ENCODE results near the gene BCR.

Gene BCR

DNA sequence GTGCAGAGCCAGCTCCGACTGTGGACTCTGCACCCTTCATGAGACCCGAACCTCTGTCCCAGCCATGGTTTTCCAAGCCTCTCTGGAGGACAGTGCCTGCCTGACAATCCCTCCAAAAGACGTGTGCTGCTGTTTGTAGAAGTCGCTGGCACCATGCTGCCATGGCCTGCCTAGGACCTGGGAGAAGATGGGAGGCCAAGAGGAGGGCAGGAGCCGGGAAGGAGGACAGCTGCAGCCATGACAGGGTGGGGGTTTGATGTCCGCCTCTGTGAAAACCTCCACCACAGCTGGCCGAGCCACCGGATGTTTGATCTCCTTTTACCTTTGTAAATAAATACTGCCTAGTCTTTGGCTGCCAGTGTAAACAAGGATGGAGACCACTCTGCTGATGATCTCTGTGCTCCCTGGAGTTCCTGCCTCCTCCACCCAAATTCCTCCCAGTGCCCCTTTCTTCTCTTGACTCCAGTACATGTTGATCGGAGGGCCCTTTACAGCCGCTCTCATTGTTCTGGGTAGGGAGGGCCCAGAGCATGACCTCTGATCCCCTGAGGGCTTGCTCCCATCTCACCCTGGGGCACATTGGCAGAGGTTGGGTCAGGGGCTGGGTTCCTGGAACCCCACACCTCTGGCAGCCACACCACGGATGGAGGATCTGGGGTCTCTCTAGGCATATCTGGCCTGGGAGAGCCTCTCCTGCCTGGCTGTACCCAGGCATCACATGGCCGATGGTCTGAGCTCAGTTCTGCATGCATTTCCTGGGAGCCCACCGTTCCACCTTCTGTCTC, 66.9 kb downstream of the BCR start:
- no peak for FAIRE-seq

DNA sequence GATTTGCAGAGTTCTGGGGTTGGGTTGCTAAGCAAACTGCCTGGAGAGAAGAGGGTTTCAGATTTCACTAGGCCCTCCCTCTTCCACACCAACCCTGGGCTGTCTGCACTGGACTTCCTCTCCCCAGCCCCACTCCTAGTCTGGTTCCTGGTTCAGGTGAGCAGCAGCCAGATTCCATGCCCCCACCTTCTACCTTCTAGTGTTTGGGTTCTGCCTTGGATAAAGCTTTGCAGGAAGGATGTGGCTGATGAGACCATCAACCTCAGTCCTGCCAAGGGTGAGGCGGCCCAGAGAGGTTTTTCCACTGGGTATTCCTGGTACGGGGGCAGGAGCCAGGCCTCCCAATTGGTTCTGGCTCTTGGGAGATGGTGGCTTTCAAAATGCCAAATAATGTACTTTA, 68.3 kb downstream of the BCR start:
- no peak for FAIRE-seq

DNA sequence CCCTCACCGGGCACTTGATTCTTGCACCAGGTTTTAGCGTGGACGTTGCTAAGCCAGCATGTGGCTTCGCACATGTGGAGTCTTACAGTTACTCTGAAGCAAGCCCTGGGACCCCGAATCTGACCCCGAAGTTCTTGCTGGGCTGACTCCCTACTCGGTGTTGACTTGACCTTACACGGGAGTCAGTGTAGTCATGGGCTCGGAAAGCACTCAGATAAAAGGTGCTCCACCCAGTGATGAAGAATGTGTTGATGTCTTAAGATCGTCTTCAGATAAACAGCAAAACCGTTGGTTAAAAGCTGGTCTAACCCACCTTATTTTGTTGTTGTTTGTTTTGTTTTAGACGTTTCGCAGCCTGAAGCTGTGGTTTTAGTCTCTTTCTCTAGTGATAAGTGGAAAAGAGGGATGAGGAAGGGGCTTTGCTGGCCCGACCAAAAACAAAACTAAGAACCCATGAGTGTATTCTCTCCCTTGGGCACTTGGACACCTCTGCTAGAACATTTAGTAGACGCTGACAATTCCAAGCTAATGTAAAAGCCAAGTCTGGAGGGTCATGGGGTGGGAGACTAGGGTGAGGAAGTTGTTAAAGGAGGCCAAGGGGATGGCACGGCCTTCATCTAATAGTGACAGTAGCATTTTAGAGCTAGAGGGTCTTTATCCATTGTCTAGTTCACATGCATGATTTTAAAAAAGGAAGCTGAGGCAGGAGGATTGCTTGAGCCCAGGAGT, 69.9 kb downstream of the BCR start:
- no peak for FAIRE-seq

DNA sequence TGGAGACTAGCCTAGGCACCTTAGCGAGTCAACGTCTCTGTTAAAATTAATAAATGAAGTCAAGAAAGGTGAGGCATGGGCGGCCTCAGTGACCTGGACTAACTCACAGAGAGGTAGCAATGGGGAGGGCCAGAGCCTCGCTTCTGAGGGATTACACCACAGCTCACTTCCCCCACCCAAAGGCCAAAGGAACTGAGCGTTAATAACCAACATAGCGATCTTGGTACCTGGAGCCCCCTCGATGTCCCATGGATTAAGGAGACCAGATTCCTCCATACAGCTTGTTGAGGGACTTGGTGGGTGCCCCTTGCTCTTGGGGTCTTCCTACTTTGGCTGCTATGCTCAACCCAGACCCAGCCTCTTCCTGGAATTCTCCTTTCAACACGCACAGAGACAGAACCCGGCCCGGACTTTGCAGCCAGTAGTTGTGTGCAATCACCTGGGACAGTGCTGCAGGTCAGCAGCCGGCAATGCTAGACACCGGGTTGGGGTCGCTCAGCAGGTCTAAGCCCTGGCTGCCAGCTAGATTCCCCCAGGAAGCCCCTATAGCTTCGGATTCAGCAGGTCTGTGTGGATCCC, 70.6 kb downstream of the BCR start:
- FAIRE-seq, result no peak

DNA sequence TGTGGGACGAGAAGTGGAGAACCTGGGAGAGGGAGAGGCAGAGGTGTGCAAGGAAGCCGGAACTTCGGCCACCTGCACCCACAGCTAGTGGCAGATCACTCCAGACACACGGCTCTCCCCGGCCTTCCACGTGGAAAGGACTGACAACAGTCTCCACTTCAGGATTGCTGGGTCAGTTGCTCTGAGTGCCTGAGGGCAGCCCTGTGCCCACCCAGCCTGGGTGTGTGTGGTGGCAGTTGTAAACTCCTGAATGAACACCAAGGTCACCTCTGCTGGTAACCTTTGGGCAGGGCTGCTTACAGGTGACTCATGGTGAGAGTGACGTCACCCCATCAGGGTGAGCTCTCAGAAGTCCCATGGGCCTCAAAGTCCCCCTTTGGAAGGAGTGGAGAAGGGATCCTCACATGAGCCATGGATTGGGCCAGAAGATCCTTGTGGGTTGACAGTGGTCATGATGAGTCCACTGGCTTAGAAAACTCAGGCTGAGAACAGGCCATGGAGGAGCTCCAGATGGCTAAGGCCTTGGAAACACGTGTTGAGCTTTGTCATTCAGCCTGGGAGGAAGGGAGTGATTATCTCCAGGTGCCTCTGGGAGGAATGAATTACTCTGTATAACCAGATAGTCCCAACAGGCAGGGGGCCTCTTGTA, 71.3 kb downstream of the BCR start:
- FAIRE-seq, result no peak

DNA sequence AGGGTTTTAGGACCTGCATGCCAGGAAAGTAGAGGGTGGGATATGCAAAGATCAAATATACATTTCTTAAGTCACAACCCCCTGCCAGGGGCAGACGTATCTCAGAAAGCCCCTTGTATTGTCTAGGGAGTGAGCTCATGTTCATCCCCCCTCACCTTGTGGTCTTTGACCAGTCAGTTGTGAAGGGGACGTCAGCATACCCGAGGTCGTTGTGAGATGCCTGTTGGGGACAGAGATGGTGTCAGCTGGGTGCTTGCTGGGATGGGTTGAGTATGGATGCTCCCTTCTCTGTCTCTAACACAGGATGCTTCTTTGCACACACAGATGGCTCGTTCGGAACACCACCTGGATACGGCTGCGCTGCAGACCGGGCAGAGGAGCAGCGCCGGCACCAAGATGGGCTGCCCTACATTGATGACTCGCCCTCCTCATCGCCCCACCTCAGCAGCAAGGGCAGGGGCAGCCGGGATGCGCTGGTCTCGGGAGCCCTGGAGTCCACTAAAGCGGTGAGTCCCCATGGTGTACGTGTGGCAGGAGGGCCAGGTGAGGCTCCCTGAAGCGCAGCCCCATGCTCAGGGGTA, 73.3 kb downstream of the BCR start:
- FAIRE-seq, result no peak

DNA sequence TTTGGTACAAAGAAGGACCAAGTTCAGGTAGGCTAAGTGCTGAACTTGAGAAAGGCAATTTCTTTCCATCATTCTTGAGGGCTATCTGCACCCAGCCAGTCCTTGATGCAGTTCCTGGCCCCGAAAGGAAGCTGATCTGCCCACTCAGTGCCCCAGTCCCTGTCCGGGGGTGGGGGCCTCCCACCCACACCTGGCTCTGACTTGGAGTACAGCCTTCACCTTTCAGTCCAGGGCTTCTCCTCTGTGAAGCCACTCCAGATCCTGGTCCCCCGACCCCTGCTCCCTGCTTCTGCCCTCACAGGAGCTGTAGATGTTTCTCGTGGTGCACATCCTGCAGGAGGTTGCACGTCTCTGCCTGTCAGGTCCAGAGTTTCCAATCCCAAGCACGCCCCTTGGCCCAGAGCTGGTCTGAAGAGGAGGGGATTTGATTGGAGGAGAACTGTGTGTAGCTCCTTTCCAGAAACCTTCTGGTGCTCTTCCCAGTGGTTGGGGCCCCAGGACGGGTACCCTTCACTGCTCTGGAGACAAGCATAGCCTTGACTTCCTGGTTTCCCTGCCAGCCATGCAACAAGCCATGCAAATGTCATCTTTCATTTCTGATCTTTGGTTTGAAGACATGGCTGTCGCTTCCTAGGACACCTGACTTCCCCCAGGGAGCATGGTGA, 75.3 kb downstream of the BCR start:
- no peak for FAIRE-seq

DNA sequence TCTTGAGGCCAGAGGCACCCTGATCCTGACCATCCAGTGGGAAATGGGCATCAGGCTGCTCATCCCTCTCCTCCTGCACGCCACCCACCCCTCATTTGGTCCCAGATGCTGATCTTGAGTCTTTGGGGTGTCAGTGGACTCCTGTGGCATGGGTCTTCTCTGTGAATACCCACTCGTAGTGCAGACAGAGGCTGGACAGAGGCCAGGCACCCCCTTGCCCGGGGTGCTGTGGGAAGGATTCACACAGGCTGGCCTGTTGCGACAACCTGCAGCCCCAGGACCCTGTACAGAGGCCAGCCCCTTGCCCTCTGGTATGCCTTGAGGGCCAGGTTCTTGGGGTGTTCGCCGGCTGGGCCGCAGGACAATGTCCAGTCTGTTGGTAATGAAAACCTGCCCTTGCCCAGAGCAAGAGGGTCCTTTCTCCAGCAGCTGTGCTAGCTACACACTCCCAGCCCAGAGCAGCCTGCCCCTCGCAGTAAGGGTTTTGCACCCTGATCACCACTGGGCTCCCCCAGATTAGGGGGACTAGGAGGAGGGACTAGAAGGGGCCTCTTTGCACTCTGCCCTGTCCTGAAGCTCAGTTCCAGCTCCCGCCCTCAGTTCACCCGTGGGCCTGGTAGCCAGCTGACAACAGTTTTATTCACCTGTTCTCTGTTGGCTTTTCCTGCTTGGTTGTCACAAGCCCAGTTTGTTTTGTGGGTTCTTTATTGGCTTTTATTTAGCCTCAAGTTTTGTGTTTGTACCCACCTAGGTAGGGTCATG, 76.0 kb downstream of the BCR start:
- FAIRE-seq, result no peak

DNA sequence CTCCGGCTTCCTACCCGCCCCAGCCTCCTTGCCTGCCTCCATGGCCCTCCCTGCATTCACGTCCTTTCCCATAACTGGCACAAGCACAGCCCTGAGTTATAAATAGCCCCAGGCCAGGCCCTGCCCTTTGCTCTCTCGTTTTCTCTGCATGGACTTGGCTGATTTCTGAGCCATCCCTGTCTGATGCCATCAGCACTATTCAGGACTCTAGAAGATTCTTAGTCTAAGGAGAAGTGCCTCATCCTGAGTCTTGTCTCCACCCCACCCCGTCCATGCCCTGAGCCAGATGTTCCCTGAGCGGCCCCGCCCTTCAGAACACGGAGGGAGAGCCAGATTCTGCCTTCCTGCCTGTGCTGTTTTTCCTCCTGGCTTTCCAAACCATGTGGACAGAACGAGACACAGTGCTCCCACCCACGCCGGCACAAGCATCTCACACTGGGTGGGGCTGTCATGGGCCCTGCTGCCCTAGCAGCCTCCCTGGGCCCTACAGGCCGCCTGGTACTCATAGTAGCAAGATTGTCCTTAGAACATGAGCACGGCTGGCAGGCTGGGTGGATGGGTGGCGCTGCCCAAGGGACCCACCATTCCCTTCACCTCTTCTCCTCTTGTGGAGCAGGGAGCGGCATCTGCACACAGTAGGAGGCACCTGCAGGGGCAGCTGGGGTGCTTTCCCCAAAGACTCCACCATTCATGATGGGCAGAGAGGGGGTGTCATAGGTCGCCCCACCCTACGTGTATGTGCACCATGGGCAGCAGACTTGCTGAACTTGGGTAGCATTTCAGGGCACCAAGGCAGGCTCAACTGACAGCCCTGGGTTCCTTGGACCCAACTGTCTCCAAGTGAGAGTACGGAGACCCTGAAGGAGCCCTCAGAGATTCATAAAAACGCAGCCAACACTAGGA, 76.9 kb downstream of the BCR start:
- FAIRE-seq, result no peak

DNA sequence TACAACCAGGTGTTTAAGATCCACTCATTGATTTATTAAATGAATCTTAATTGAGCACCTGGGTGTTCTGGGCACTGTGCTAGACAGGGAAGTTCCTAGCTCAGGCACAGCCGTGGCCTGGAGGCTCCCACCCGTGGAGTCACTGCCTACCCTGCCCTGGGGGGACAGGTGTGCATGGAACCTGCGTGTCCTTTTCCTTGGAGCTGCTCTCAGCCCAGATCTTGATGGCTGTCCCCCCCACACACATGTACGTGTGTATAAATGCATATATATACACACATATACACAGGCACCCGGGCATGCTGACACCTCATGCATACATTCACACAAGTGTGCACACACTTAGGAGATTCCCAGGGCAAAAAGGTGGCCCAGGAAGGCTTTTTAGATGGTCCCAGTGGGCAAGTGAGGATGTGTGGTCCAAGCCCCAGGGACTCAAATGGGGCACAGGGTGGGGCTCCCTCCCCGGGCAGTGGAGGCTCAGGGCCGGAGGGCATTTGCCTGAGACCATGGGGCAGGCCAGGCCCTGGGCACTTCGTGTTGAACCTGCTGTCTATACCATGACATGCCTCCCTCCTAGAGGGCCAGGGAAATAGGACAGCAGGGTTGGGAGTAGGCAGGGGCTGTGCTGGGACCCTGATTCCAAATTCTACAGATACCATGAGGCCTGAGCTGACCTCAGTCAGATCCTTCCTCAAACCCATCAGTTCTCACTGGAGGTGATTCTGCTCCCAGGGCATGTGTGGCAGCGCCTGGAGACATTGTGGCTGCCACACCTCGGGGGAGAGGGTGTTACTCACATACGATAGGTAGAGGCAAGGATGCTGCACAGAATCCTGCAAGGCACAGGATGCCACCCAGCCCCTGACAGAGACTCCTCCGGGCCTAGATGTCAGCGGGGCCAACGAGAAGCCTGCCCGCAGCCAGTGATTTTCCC, 77.8 kb downstream of the BCR start:
- FAIRE-seq, result no peak

DNA sequence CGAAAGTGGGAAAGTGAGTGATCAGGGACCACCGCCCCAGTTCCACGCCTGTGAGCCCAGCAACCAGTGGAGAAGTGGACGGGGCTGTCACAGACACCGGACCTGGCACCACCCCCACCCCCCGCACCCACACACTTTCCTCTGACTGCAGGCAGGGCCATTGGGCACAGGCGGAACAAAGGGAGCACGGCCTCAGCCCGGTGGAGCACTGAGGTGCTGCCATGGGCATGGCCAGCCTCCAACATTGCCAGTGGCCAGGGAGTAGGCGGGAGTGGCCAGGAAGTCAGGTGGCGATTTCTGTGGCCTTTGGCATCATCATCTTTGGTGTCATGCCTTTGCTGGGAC, 78.5 kb downstream of the BCR start:
- FAIRE-seq, result no peak

DNA sequence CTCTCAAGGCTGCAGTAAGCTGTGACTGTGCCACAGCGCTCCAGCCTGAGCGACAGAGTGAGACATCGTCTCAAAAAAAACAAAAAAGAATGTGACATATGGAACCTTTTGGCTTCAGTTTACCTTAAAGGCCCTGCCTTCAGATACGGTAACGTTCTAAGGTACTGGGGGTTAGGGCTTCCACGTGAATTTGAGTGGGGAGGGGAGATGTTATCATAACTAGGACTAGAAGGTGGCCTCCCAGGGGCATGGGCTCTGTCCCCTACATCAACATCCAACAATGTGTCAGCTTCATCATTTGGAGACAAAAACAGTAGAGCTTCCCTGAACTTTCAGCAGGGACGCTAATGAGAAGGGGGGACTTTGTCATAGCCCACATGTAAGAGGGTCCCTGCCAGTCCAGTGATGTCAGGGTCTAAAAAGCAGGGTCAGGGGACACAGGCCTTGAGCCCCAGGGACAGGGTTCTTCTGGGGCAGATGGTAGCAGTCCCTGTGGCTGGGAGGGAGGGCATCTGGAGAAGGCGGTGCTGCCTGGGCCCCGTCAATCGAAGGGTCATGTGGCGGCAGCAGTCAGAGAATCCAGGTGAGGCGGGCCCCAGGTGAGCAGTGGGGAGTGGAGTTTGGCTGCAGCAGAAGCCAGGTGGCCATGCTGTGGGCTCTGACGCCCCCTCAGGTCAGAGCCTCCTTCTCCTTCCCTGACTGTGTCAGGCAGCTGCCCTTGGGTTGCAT, 79.8 kb downstream of the BCR start:
- FAIRE-seq, result no peak

DNA sequence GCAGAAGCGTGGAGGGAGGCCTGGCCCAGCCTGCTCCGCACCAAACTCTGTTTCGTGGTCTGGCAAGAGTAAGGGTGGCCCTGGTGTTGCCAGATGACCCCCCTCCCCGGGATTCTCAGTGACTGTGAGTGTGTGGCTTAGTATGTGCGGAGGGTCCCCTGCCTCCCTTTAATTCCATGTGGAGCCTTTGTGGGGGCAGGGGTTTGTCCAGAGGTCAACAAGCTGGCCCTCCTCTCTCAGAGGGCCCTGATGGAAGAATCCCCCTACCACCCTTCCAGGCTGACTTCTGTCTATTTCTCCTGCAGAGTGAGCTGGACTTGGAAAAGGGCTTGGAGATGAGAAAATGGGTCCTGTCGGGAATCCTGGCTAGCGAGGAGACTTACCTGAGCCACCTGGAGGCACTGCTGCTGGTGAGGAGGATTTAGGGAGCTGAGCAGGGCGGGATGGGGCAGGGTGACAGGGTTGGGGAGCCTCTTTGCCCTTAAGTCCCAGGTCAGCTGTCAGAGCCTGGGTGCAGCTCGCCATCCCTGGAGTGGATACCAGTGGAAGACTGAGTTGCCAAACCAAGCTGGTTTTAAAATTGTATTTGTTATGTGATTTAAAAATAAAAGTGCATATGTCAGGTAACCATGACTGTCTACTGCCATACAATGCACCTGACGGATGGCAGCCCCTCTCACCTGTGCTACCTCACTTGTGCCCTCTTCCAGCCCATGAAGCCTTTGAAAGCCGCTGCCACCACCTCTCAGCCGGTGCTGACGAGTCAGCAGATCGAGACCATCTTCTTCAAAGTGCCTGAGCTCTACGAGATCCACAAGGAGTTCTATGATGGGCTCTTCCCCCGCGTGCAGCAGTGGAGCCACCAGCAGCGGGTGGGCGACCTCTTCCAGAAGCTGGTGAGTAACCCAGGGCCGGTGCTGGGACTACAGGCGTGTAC, 80.6 kb downstream of the BCR start:
- FAIRE-seq, result no peak

DNA sequence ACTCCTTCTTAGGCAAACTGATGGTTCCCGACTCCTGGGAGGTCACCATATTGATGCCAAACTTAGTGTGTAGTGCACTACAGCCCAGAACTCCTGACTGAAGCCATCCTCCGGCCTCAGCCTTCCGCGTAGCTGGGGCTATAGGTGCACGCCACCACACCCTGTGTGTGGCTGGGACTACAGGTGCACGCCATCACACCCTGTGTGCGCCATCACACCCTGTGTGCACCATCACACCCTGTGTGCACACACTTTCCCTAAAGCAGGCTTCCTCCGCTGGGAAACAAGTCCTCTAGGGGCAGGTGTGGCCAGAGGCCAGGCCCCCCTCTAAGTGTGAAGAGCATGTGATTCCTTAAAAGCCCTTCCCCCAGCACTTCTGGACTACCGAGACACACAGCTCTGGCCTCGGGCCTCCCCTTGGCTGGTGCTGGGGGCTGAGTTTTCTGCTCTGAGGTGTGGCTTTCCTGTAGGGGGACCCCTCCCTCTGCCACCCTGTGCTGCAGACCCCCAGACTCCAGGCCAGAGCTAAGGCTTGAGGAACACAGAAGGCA, 81.7 kb downstream of the BCR start:
- FAIRE-seq, result no peak

DNA sequence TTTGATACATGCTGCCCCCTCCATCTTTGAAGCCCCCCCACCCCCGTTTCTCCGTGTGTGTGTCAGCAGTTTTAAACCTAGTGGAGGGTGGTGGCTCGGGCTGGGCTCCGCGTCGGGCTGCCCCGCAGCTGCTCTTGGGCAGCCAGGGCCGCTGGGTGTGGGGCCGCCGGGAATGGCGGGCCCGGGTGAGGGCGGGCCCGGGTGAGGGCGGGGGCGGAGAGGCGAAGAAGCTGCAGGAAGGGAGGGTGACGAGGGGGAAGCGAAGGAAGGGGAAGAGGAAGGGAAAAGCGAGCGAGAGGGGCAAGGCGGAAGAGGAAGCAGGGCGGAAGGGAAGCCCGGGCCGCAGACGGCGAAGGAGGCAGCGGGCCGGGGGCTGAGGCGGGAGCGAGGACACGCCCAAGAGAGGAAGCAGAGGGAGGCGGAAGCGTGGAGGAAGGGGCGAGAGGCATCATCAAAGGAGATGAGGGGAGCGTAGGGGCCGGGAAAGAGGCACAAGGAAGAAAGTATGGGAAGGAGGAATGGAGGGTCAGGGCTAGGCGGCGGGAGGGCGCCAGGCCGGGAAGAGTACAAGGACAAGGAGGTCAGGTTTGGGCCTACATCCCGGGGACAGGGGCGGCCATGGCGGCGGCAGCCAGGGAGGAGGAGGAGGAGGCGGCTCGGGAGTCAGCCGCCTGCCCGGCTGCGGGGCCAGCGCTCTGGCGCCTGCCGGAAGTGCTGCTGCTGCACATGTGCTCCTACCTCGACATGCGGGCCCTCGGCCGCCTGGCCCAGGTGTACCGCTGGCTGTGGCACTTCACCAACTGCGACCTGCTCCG, 82.4 kb downstream of the BCR start:
- no peak for FAIRE-seq
